K562 (cell line): ENCODE measurements around the gene HMX2. TPM values are rescaled to one million over a fixed set of nuclear protein-coding genes. Genes with fewer than 3 reads are reported as not detected.

Experiments
- ATAC-seq: fragments of 200-7000 bp; cut with Tn5 transposase; 3 replicates; pipeline ENCODE4 v1.9.1; 2020; ENCODE audit warnings: moderate library complexity
- BruUV-seq: library from RNA; stranded (reverse); fragments of 400-500 nt; replicated peaks from 2 replicates; lab custom pipeline; 2021; lab: Mats Ljungman, UMichigan
- CTCF ChIA-PET: fragments of 300-600 bp; formaldehyde crosslinking; extraction: SDS; loops from one replicate; lab custom pipeline; 2021; ENCODE audit warnings: low intra/inter-chr PET ratio; lab: Yijun Ruan, JAX
- POLR2A ChIA-PET: fragments of 300-600, 350-650 bp; sonication (Branson Sonifier 250); formaldehyde crosslinking; extraction: SDS; loops from one replicate; lab custom pipeline; 2021; ENCODE audit warnings: antibody characterized with exemption, inconsistent platforms; lab: Yijun Ruan, JAX
- DNase-seq, 4 experiments: peaks; one replicate each; pipeline versions ENCODE4 v3.0.0 to v3.0.0-alpha.2; 2011 to 2018; ENCODE audit warnings: low spot score in 3 of 4, mixed read lengths in 3 of 4; ENCODE audit errors: extremely low read depth in 1 of 4
- FAIRE-seq: peaks from 2 replicates; lab custom pipeline; 2011; peaks lifted over from hg19 to GRCh38; lab: Jason Lieb, UNC
- H2AFZ ChIP-seq: 2 replicates; pipeline ENCODE4 v1.6.0; 2011; ENCODE audit warnings: low read depth, low read length, control low read depth, inconsistent platforms
- H3K27ac ChIP-seq: fragments of 200-600 bp; 3 replicates; pipeline ENCODE4 v1.8.0; 2011; ENCODE audit warnings: low read depth, mild to moderate bottlenecking, control low read depth, inconsistent platforms, low read length, moderate library complexity, mixed read lengths; ENCODE audit errors: extremely low read depth
- H3K27me3 ChIP-seq, 2 experiments: fragments of 300-600 bp in 1 of 2; 2 replicates in 1 of 2; 3 replicates in 1 of 2; pipeline versions ENCODE4 v1.6.0 to v1.8.0; 2011; ENCODE audit warnings: inconsistent platforms in 2 of 2, low read length in 2 of 2, mild to moderate bottlenecking in 1 of 2, mixed read lengths in 1 of 2, moderate library complexity in 1 of 2; ENCODE audit not compliant: control insufficient read depth in 2 of 2, insufficient read depth in 2 of 2
- H3K36me3 ChIP-seq: fragments of 300-600 bp; 3 replicates; pipeline ENCODE4 v1.8.0; 2011; ENCODE audit warnings: mild to moderate bottlenecking, low read length, inconsistent platforms; ENCODE audit not compliant: control insufficient read depth, insufficient read depth
- H3K4me1 ChIP-seq, 2 experiments: fragments of 200-600 bp in 1 of 2; replicated peaks in 1 of 2; 2 replicates in 1 of 2; 3 replicates in 1 of 2; pipeline versions ENCODE4 v1.5.1 to v1.8.0; 2011; ENCODE audit warnings: inconsistent platforms in 2 of 2, low read length in 2 of 2, mild to moderate bottlenecking in 1 of 2, mixed read lengths in 1 of 2, moderate library complexity in 1 of 2; ENCODE audit not compliant: control insufficient read depth in 2 of 2, insufficient read depth in 2 of 2
- H3K4me2 ChIP-seq: 2 replicates; pipeline ENCODE4 v1.6.1; 2011; ENCODE audit warnings: low read length, control low read depth, inconsistent platforms, mixed read lengths; ENCODE audit not compliant: insufficient read depth
- H3K4me3 ChIP-seq: fragments of 200-600 bp; sonication (generic), shearing (Covaris generic); 2 replicates; pipeline ENCODE4 v1.5.1; 2016; ENCODE audit warnings: control low read depth, inconsistent platforms
- H3K79me2 ChIP-seq: fragments of 200-600 bp; 3 replicates; pipeline ENCODE4 v1.8.0; 2011; ENCODE audit warnings: low read length, inconsistent platforms; ENCODE audit not compliant: control insufficient read depth, insufficient read depth
- H3K9ac ChIP-seq, 2 experiments: 2 replicates each; pipeline versions ENCODE4 v1.6.0 to v1.6.1; 2011; ENCODE audit warnings: low read depth in 2 of 2, low read length in 2 of 2, control low read depth in 1 of 2, inconsistent platforms in 1 of 2, mild to moderate bottlenecking in 1 of 2, mixed read lengths in 1 of 2; ENCODE audit not compliant: insufficient read depth in 1 of 2
- H3K9me1 ChIP-seq: one replicate; pipeline ENCODE4 v1.6.0; 2011; ENCODE audit warnings: inconsistent platforms, mild to moderate bottlenecking, low read length, moderate library complexity; ENCODE audit not compliant: control insufficient read depth, insufficient read depth
- H3K9me3 ChIP-seq: replicated peaks from 2 replicates; pipeline ENCODE4 v1.5.1; 2011; ENCODE audit warnings: low read depth, low read length, inconsistent platforms; ENCODE audit not compliant: control insufficient read depth, insufficient read depth
- H4K20me1 ChIP-seq: replicated peaks from 2 replicates; pipeline ENCODE4 v1.6.1; 2011; ENCODE audit warnings: low read length, inconsistent platforms, mixed read lengths; ENCODE audit not compliant: control insufficient read depth, insufficient read depth
- CHCHD3 ChIP-seq: fragments of 250-450 bp; sonication (Bioruptor Pico); IDR thresholded peaks from 2 replicates; pipeline ENCODE4 v2.1.2; 2022; ENCODE audit warnings: mild to moderate bottlenecking
- CHD1 ChIP-seq: fragments of 200-600 bp; sonication (generic); IDR thresholded peaks from one replicate; pipeline ENCODE4 v1.6.1; 2012; ENCODE audit warnings: mild to moderate bottlenecking, moderate library complexity, low read length, inconsistent platforms
- EP300 ChIP-seq: IDR thresholded peaks from 2 replicates; pipeline ENCODE4 v1.6.1; 2012; ENCODE audit warnings: low read length, improper control_type of control experiment
- PHF20 ChIP-seq: fragments of 450-650 bp; IDR thresholded peaks from 2 replicates; pipeline ENCODE4 v1.6.1; 2018; ENCODE audit not compliant: partially characterized antibody
- POLR2B ChIP-seq: fragments of 450-650 bp; IDR thresholded peaks from 2 replicates; pipeline ENCODE4 v1.6.1; 2018; ENCODE audit warnings: low read depth; ENCODE audit not compliant: partially characterized antibody
- RBM15 ChIP-seq: fragments of 200-400 bp; formaldehyde crosslinking; IDR thresholded peaks from 2 replicates; pipeline ENCODE4 v1.6.1; 2018; ENCODE audit warnings: mild to moderate bottlenecking, low read length, moderate library complexity; ENCODE audit not compliant: insufficient read depth
- ZNF3 ChIP-seq: fragments of 250-450 bp; sonication (Bioruptor Pico); IDR thresholded peaks from 2 replicates; pipeline ENCODE4 v1.5.0; 2021; ENCODE audit warnings: mild to moderate bottlenecking, moderate library complexity
- ZNF717 ChIP-seq: fragments of 250-450 bp; sonication (Bioruptor Pico); IDR thresholded peaks from 2 replicates; pipeline ENCODE4 v1.5.0; 2021
- WGBS: fragments of 100-300 bp; shearing (Covaris generic); methylation state at CpG from one replicate; pipeline ENCODE4 v1.1.6; 2016; ENCODE audit warnings: low coverage, mixed read lengths; ENCODE audit not compliant: insufficient coverage; ENCODE audit errors: missing lambda C conversion rate; 5-methylcytosine and 5-hydroxymethylcytosine counted together
- in situ Hi-C: fragments of 300-500 bp; cut with MboI; formaldehyde crosslinking; loops from 4 replicates; pipeline ENCODE4 v1.15.0; 2018; ENCODE audit warnings: inconsistent platforms, mixed read lengths
- intact Hi-C: fragments of 100-400 bp; cut with micrococcal nuclease; formaldehyde crosslinking; loops from 2 replicates; pipeline ENCODE4 v1.14.2; 2022
- polyA plus RNA-seq, 8 experiments: library from polyadenylated mRNA; depleted of rRNA in 4 of 8; stranded (reverse) in 5 of 8; unstranded in 3 of 8; fragments of >200 nt; fragmentation: Nextera tagmentation in 2 of 8; fragmentation: Illumina TruSeq in 1 of 8; extraction: Ambion mirVana in 2 of 8; extraction: Trizol in 1 of 8; gene quantifications; 2 replicates each; pipeline versions ENCODE4 v1.2.1 to v1.2.3, GENCODE V29; 2011 to 2014; ENCODE audit warnings: inconsistent platforms in 1 of 8, missing spikeins in 1 of 8
- total RNA-seq, 7 experiments: library from RNA; depleted of rRNA in 6 of 7; stranded (reverse); fragments of >200 nt in 6 of 7; fragmentation: Illumina TruSeq in 2 of 7; extraction: Trizol in 2 of 7; gene quantifications; 2 replicates each; pipeline versions ENCODE4 v1.2.1 to v1.2.3, GENCODE V29; 2011 to 2021; ENCODE audit warnings: low replicate concordance in 1 of 7
- TF ChIP-seq, protein P1 (sequence below): IDR thresholded peaks from 3 replicates; pipeline ENCODE4 v1.6.1; 2011; ENCODE audit warnings: borderline replicate concordance, mild to moderate bottlenecking, moderate library complexity; ENCODE audit not compliant: insufficient read length; ENCODE audit errors: extremely low read depth
- TF ChIP-seq, protein P2 (sequence below), 3 experiments: fragments of 200-800 bp in 1 of 3; sonication (Bioruptor generic) in 1 of 3; sonication (generic) in 1 of 3; formaldehyde crosslinking in 1 of 3; IDR thresholded peaks; 2 replicates each; pipeline versions ENCODE4 v1.6.1 to v1.8.0; 2016 to 2022; ENCODE audit warnings: mild to moderate bottlenecking in 2 of 3, missing compliant biosample characterization in 2 of 3, missing genetic modification characterization in 2 of 3, missing genetic modification reagents in 1 of 3
- TF ChIP-seq, protein P3 (sequence below): fragments of 250-450 bp; sonication (Bioruptor Pico); IDR thresholded peaks from 2 replicates; pipeline ENCODE4 v1.5.0; 2020; ENCODE audit warnings: mild to moderate bottlenecking

Gene HMX2
- total and polyA plus RNA-seq, 9 of the 15 experiments (the other 6 are each of a cell fraction or from before 2014, with no cell fraction given), result 0.07 to 0.58 (median 0.09) TPM; not detected in 2

DNA sequence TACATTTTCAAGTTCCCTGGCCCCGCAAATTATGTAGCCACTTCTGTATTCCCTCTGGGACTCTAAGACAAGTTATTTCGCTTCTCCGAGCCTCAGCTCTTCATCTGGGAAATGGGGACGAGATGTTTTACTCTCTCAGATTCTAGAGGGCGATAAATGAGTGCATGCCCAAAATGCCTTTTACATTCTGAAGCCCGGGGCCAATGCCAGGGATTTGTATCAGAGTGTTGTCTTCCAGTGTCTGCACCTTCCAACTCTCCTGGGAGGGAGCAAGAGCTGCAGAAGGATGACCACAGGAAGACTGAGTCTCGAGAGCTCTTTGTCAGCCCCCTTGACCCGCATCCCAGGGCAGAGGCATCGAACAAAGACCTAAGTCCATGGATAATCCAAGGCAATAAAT lies 46.1 kb downstream of the HMX2 start:
- H3K9me3 ChIP-seq, result no peaks in the 10 kb centered on the region
- BruUV-seq, result no TSS peak
- ATAC-seq, result no peak

More for the DNA sequence above, 46.1 kb downstream of the HMX2 start:
- H3K9me1 ChIP-seq, result no peaks in the 10 kb centered on the region
- 49% methylated on average over 9 of the region's 9 CpGs for WGBS
- no peaks in the 10 kb centered on the region for H3K36me3 ChIP-seq
- no peak for TF ChIP-seq CHD1
- TF ChIP-seq ZNF3 (CRISPR knock-in tag), result no peak
- TF ChIP-seq, protein P1, sequence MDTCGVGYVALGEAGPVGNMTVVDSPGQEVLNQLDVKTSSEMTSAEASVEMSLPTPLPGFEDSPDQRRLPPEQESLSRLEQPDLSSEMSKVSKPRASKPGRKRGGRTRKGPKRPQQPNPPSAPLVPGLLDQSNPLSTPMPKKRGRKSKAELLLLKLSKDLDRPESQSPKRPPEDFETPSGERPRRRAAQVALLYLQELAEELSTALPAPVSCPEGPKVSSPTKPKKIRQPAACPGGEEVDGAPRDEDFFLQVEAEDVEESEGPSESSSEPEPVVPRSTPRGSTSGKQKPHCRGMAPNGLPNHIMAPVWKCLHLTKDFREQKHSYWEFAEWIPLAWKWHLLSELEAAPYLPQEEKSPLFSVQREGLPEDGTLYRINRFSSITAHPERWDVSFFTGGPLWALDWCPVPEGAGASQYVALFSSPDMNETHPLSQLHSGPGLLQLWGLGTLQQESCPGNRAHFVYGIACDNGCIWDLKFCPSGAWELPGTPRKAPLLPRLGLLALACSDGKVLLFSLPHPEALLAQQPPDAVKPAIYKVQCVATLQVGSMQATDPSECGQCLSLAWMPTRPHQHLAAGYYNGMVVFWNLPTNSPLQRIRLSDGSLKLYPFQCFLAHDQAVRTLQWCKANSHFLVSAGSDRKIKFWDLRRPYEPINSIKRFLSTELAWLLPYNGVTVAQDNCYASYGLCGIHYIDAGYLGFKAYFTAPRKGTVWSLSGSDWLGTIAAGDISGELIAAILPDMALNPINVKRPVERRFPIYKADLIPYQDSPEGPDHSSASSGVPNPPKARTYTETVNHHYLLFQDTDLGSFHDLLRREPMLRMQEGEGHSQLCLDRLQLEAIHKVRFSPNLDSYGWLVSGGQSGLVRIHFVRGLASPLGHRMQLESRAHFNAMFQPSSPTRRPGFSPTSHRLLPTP, result no peak
- no peak for TF ChIP-seq POLR2B
- no peak for TF ChIP-seq EP300
- TF ChIP-seq, protein P2, sequence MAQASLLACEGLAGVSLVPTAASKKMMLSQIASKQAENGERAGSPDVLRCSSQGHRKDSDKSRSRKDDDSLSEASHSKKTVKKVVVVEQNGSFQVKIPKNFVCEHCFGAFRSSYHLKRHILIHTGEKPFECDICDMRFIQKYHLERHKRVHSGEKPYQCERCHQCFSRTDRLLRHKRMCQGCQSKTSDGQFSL (CRISPR knock-in tag; IDR thresholded peaks at IDR 0.05), result no peak
- TF ChIP-seq, protein P2 (tag; IDR thresholded peaks at IDR 0.05), result no peak
- TF ChIP-seq CHCHD3, result no peak
- TF ChIP-seq RBM15, result no peak
- TF ChIP-seq PHF20, result no peak
- TF ChIP-seq, protein P3, sequence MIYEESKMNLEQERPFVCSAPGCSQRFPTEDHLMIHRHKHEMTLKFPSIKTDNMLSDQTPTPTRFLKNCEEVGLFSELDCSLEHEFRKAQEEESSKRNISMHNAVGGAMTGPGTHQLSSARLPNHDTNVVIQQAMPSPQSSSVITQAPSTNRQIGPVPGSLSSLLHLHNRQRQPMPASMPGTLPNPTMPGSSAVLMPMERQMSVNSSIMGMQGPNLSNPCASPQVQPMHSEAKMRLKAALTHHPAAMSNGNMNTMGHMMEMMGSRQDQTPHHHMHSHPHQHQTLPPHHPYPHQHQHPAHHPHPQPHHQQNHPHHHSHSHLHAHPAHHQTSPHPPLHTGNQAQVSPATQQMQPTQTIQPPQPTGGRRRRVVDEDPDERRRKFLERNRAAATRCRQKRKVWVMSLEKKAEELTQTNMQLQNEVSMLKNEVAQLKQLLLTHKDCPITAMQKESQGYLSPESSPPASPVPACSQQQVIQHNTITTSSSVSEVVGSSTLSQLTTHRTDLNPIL (CRISPR knock-in tag), result no peak
- TF ChIP-seq ZNF717 (CRISPR knock-in tag), result no peak
- TF ChIP-seq, all 486 proteins: peak for 0
- no peaks in the 10 kb centered on the region for H3K79me2 ChIP-seq
- no peak overlapping the region for H3K4me3 ChIP-seq
- no peak overlapping the region for H3K4me2 ChIP-seq
- H3K27me3 ChIP-seq, result no peaks in the 10 kb centered on the region
- H2AFZ ChIP-seq, result no peak overlapping the region
- in situ Hi-C loops (no loop called here), intact Hi-C loops (no loop called here)
- no peak overlapping the region for H3K27ac ChIP-seq
- DNase-seq (no peak), FAIRE-seq (no peak)
- ChIA-PET POLR2A (interaction anchor here (0.6 kb wide), 1 partner anchor 27 kb away, joined by 3 read pairs; no protein-coding TSS in a partner anchor), CTCF (no interaction called here)
- no peak overlapping the region for H3K9ac ChIP-seq
- no peaks in the 10 kb centered on the region; a peak in 2 of 5 replicates for H3K4me1 ChIP-seq
- no peaks in the 10 kb centered on the region for H4K20me1 ChIP-seq
